Activated T-helper 2 cell treated with anti-CD3 and anti-CD28 coated beads, Interferon-gamma antibody, Interleukin-2, Interleukin-4, amounts not matched to agents 10 μg/mL and 5 μg/mL and 100 μg/mL, durations not matched to agents 14 hours and 24 hours and 36 hours (primary cell): ENCODE measurements around the gene MT2A. TPM values are rescaled to one million over a fixed set of nuclear protein-coding genes. Genes with fewer than 3 reads are reported as not detected.

Experiments used
- DNase-seq: peaks from one replicate; pipeline ENCODE4 v3.0.0; 2021; ENCODE audit warnings: low spot score
- H3K27ac Mint-ChIP-seq: one replicate; pipeline ENCODE4 v1.8.0; 2021; ENCODE audit warnings: mixed read lengths
- H3K27me3 Mint-ChIP-seq: one replicate; pipeline ENCODE4 v1.8.0; 2021; ENCODE audit warnings: low read depth, mixed read lengths
- H3K36me3 Mint-ChIP-seq: one replicate; pipeline ENCODE4 v1.8.0; 2021; ENCODE audit warnings: low read depth, mixed read lengths
- H3K4me1 Mint-ChIP-seq: one replicate; pipeline ENCODE4 v1.8.0; 2021; ENCODE audit warnings: low read depth, mixed read lengths
- H3K4me3 Mint-ChIP-seq: one replicate; pipeline ENCODE4 v1.8.0; 2021; ENCODE audit warnings: low read depth, mild to moderate bottlenecking, moderate library complexity, mixed read lengths
- H3K9me3 Mint-ChIP-seq: one replicate; pipeline ENCODE4 v1.8.0; 2021; ENCODE audit warnings: mixed read lengths
- intact Hi-C: fragments of 100-400 bp; cut with micrococcal nuclease; formaldehyde crosslinking; loops from one replicate; pipeline ENCODE4 v1.15.1; 2023
- total RNA-seq: library from RNA; stranded (reverse); gene quantifications from 2 replicates; pipeline ENCODE4 v1.2.3, GENCODE V29; 2022

MT2A gene
- total RNA-seq, 1 donor from 2014 or later = 827 TPM

DNA sequence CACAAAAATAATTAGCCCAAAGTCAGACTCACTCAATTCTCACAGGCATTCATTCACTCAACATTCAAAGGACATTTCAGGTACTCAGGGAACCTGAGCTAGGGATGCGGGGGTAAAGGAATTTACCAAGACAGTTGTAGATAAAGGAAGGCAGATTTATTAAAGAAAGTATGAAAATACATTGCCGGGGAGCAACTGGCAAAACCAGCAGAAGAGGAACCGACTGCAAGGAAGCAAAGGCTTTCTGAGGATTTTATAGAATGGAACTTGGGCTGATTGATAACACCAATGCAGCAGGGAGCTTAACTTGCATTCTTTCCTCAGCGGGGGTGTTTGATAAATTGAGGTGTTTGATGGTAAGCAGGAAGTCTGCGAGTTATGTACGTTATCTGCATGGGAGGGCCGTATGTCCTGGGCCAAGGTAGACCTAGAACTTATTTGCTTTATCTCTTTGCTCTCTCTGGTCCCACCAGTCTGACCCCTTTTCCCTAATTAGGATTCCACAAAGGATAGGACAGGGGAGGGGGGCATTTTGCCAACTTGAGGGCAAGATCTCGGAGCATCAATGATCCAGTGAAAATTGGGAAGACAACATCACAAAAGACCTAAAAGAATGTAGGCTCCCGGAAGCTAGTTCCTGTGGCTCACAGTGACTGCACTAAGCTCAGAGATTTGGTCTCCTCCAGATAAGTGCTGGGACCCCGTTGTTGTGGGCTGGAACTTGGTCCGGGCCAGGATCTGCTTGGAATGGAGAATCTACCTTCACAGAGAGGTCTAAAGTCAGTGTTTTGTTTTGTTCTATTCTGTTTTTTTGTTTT lies 24.8 kb upstream of the MT2A start:
- Mint-ChIP-seq H3K4me1 (peaks cover 1% of the 10 kb centered on the region), H3K9me3 (no peaks in the 10 kb centered on the region), H3K36me3 (no peaks in the 10 kb centered on the region), H3K27ac (no peak overlapping the region), H3K27me3 (peaks cover 33% of the 10 kb centered on the region), H3K4me3 (no peak overlapping the region)
- intact Hi-C loops = no loop called here
- no peak for DNase-seq

- Mint-ChIP-seq H3K27ac (no peak overlapping the region), H3K4me1 (peaks cover 5% of the 10 kb centered on the region), H3K9me3 (no peaks in the 10 kb centered on the region), H3K4me3 (no peak overlapping the region), H3K27me3 (peaks cover 37% of the 10 kb centered on the region), H3K36me3 (no peaks in the 10 kb centered on the region)
- intact Hi-C loops = no loop called here
- DNase-seq = no peak
Observed at GRCh38 chr16:56584276-56584675, 24.1 kb upstream of the MT2A start.

DNA sequence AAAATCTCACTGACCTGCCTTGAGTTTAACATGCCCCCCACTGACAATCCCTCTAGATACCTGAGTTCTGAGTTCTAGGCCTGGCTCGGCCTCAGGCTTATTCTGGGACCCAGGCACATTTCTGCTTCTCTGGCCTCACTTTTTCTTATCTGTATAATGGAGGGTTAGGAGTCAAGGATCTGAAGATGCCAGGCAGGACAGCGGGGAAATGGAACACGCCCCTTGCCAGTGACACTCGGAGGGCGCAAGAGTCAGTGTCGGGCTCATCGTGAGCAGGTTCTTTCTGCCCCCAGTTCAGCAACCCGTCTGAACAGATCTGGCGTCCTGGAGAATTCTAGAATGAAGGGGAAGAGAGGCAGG lies 19.6 kb upstream of the MT2A start:
- intact Hi-C loops = no loop called here
- Mint-ChIP-seq H3K27ac (no peak overlapping the region), H3K9me3 (no peaks in the 10 kb centered on the region)

GRCh38 chr16:56589141-56590039 lies 19.0 kb upstream of the MT2A start, which contains the start of gene MT3:
Gene MT3, plus strand, starts transcription at chr16:56589528. Its CDS starts 63 bp downstream, at chr16:56589591.
- no peak for DNase-seq
- intact Hi-C loops = no loop called here
- peaks cover 35% of the 10 kb centered on the region for H3K27me3 Mint-ChIP-seq
- no peaks in the 10 kb centered on the region for H3K36me3 Mint-ChIP-seq
- H3K4me1 Mint-ChIP-seq = peaks cover 14% of the 10 kb centered on the region
- H3K4me3 Mint-ChIP-seq = peak within 1 kb of the TSS; percentile 84
- no peak within 1 kb of the TSS for H3K27ac Mint-ChIP-seq
- no peaks in the 10 kb centered on the region for H3K9me3 Mint-ChIP-seq

More for the DNA sequence above, 19.6 kb upstream of the MT2A start:
- H3K4me1 Mint-ChIP-seq = peaks cover 15% of the 10 kb centered on the region
- H3K36me3 Mint-ChIP-seq = no peaks in the 10 kb centered on the region
- peak overlapping the region; percentile 84 for H3K4me3 Mint-ChIP-seq
- no peak for DNase-seq
- peaks cover 38% of the 10 kb centered on the region for H3K27me3 Mint-ChIP-seq

- intact Hi-C loops = no loop called here
- no peak for DNase-seq
- no peaks in the 10 kb centered on the region for H3K36me3 Mint-ChIP-seq
- no peaks in the 10 kb centered on the region for H3K9me3 Mint-ChIP-seq
- no peak overlapping the region for H3K27ac Mint-ChIP-seq
- peaks cover 28% of the 10 kb centered on the region for H3K27me3 Mint-ChIP-seq
- H3K4me3 Mint-ChIP-seq = no peak overlapping the region
- H3K4me1 Mint-ChIP-seq = peaks cover 14% of the 10 kb centered on the region
Observed at GRCh38 chr16:56591377-56592060, 16.9 kb upstream of the MT2A start.

DNA sequence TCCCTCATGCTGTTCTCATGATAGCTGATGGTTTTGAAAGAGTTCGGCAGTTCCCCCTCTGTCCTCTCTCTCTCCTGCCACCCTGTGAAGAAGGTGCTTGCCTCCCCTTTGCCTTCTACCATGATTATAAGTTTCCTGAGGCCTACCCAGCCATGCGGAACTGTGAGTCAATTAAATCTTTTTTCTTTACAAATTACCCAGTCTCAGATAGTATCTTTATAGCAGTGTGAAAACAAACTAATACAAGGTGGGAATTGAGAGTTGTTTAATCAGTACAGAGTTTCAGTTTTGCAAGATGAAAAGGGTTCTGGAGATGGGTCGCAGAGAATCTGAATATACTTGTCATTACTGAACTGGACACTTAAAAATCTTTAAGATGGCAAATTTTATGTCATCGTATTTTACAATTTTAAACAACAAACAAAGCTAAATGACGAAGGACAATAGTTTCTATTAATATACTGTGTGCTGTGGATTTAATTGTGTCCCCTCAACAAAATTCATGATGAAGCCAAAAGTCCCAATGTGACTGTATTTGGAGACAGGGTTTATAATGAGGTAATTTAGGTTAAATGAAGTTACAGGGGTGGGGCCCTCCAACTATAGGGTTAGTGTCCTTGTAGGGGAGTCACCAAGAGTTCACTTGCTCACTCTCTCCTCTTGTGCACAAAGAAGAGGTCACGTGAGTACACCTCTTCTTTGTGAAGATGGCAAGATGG lies 14.7 kb upstream of the MT2A start:
- DNase-seq = no peak

GRCh38 chr16:56594292-56594619 lies 14.1 kb upstream of the MT2A start:
- no peak for DNase-seq
- no peak overlapping the region for H3K4me3 Mint-ChIP-seq
- intact Hi-C loops = no loop called here
- no peaks in the 10 kb centered on the region for H3K36me3 Mint-ChIP-seq
- no peak overlapping the region for H3K27ac Mint-ChIP-seq
- peaks cover 14% of the 10 kb centered on the region for H3K4me1 Mint-ChIP-seq
- H3K9me3 Mint-ChIP-seq = no peaks in the 10 kb centered on the region
- H3K27me3 Mint-ChIP-seq = peaks cover 27% of the 10 kb centered on the region

More for the DNA sequence above, 14.7 kb upstream of the MT2A start:
- H3K36me3 Mint-ChIP-seq = no peaks in the 10 kb centered on the region
- no peaks in the 10 kb centered on the region for H3K9me3 Mint-ChIP-seq
- no peak overlapping the region for H3K27ac Mint-ChIP-seq
- no peak overlapping the region for H3K4me3 Mint-ChIP-seq
- peaks cover 29% of the 10 kb centered on the region for H3K27me3 Mint-ChIP-seq
- H3K4me1 Mint-ChIP-seq = peaks cover 16% of the 10 kb centered on the region
- intact Hi-C loops = no loop called here

DNA sequence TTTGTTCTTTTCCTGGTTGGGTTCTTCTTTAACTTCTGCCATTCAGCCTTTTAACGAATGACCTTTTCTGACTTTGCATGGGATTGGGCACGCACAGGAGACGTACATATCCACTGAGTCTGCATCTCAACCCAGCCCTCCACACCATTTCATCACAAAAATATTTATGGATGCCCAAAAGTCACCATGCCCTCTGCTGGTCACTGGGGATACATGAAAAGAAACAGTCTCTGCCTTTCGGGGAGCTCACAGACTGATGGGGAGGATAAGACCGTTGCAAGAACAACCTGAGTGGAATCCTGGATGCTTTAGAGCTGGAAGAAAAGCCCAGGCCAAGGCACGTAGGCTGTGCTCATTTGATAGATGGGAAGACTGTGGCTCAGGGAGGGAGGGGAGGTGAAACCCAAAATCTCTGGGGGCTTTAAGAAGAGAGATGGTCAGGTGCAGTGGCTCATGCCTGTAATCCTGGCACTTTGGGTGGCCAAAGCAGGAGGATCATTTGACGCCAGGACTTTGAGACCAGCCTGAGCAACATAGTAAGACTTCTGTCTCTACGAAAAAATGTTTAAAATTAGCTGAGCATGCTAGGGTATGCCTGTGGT lies 7.9 kb upstream of the MT2A start:
- intact Hi-C loops = loop anchor here (1.0 to 2.0 kb wide), 2 partner anchors 23 to 42 kb away; no protein-coding TSS in a partner anchor

DNA sequence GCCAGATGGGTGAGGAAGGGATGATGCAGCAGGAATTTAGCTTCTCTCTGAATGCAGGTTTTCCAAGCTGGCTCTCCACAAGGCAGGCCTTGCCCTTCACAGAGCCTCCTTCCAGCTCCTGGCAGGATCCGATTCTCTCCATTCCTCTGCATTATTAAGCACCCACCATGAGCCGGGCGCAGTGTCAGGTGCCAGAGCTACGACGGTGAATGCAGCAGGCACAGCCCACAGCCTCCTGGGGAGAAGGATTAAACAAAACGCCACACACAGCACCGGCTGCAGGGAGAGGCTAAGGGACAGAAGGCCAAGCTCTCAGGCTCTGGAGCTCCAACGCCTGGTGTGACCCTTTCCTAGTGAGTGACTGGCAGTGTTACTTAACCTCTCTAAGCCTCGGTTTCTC lies 7.1 kb upstream of the MT2A start:
- H3K27me3 Mint-ChIP-seq = peaks cover 26% of the 10 kb centered on the region
- H3K36me3 Mint-ChIP-seq = no peaks in the 10 kb centered on the region
- intact Hi-C loops = loop anchor here (2.0 kb wide), 1 partner anchor 41 kb away; no protein-coding TSS in a partner anchor
- no peaks in the 10 kb centered on the region for H3K9me3 Mint-ChIP-seq
- DNase-seq = no peak
- H3K27ac Mint-ChIP-seq = no peak overlapping the region
- H3K4me1 Mint-ChIP-seq = peaks cover 19% of the 10 kb centered on the region
- no peak overlapping the region for H3K4me3 Mint-ChIP-seq

More for the DNA sequence above, 7.9 kb upstream of the MT2A start:
- Mint-ChIP-seq H3K36me3 (no peaks in the 10 kb centered on the region), H3K4me1 (peaks cover 13% of the 10 kb centered on the region), H3K27me3 (peaks cover 26% of the 10 kb centered on the region), H3K4me3 (no peak overlapping the region), H3K9me3 (no peaks in the 10 kb centered on the region), H3K27ac (no peak overlapping the region)
- DNase-seq = no peak

GRCh38 chr16:56603589-56603988 lies 4.8 kb upstream of the MT2A start:
- Mint-ChIP-seq H3K36me3 (peaks cover 2% of the 10 kb centered on the region), H3K27me3 (peaks cover 14% of the 10 kb centered on the region), H3K4me3 (no peak overlapping the region), H3K4me1 (peaks cover 33% of the 10 kb centered on the region), H3K27ac (no peak overlapping the region), H3K9me3 (no peaks in the 10 kb centered on the region)
- no peak for DNase-seq
- intact Hi-C loops = no loop called here

GRCh38 chr16:56604966-56605365 lies 3.4 kb upstream of the MT2A start:
- H3K4me1 Mint-ChIP-seq = peaks cover 36% of the 10 kb centered on the region
- H3K27ac Mint-ChIP-seq = no peak overlapping the region
- peaks cover 16% of the 10 kb centered on the region for H3K36me3 Mint-ChIP-seq
- no peaks in the 10 kb centered on the region for H3K9me3 Mint-ChIP-seq
- no peak for DNase-seq
- peaks cover 14% of the 10 kb centered on the region for H3K27me3 Mint-ChIP-seq
- intact Hi-C loops = loop anchor here (1.0 kb wide), 1 partner anchor 97 kb away; no protein-coding TSS in a partner anchor
- no peak overlapping the region for H3K4me3 Mint-ChIP-seq

DNA sequence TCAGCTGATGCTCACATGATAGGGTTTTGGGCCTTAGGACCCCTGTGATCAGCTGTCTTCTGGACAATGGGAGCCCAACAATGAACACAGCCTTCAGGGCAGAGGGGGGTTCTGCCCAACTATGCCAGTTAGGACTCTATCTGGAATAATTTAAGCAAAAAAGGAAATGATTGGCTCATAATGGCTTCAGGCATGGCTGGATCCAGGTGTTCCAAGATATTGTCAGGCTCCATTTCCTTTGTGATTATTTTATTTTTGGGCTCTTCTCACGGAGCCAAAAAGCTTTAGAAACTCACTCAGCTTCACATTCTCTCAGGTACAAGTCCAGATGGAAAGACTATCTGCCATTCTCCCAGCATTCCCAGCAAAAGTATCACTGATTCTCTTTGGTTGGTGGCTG lies 2.9 kb upstream of the MT2A start:
- intact Hi-C loops = no loop called here
- Mint-ChIP-seq H3K27me3 (peaks cover 10% of the 10 kb centered on the region), H3K36me3 (peaks cover 16% of the 10 kb centered on the region), H3K4me3 (no peak overlapping the region), H3K4me1 (peaks cover 35% of the 10 kb centered on the region), H3K27ac (no peak overlapping the region), H3K9me3 (no peaks in the 10 kb centered on the region)
- no peak for DNase-seq
